Neural cell (in vitro differentiated cells): ENCODE measurements around the gene CFHR4.

Source experiments
- CTCF ChIP-seq: fragments of 450-650 bp; IDR thresholded peaks from 2 replicates; pipeline ENCODE4 v1.5.1; 2014; ENCODE audit warnings: antibody characterized with exemption, mild to moderate bottlenecking, moderate library complexity; ENCODE audit not compliant: poor library complexity, severe bottlenecking
- EP300 ChIP-seq: fragments of 450-650 bp; conservative IDR thresholded peaks from 2 replicates; pipeline ENCODE4 v1.6.1; 2014; ENCODE audit warnings: antibody characterized with exemption, mild to moderate bottlenecking, moderate library complexity; ENCODE audit not compliant: poor library complexity, severe bottlenecking
- EZH2 ChIP-seq: fragments of 200-600, 300-800 bp; shearing (Covaris generic), sonication (generic); IDR thresholded peaks from 2 replicates; pipeline ENCODE4 v1.6.1; 2014; ENCODE audit warnings: antibody characterized with exemption, low read length, borderline replicate concordance, mild to moderate bottlenecking; ENCODE audit not compliant: insufficient read depth, poor library complexity, severe bottlenecking
- POLR2AphosphoS5 ChIP-seq: IDR thresholded peaks from 2 replicates; pipeline ENCODE4 v1.6.1; 2012
- REST ChIP-seq: IDR thresholded peaks from 2 replicates; pipeline ENCODE4 v1.6.1; 2012; ENCODE audit warnings: borderline replicate concordance

GRCh38 chr1:196951711-196952394 is 64.0 kb downstream of the CFHR4 start:
- TF ChIP-seq CTCF: no peak
- TF ChIP-seq REST: no peak
- no peak for TF ChIP-seq POLR2AphosphoS5
- no peak for TF ChIP-seq EZH2
- no peak for TF ChIP-seq EP300
